GM12878 (cell line): Measurements from ENCODE around the gene KIF11. TPM values are rescaled to one million over a fixed set of nuclear protein-coding genes. Genes with fewer than 3 reads are reported as not detected.

ENCODE experiments used
- E2F4 ChIP-seq: IDR thresholded peaks from 2 replicates; pipeline ENCODE4 v1.6.1; 2012; ENCODE audit warnings: low read depth, low read length, improper control_type of control experiment
- E2F8 ChIP-seq: fragments of 450-650 bp; IDR thresholded peaks from 2 replicates; pipeline ENCODE4 v1.6.1; 2018; ENCODE audit warnings: mild to moderate bottlenecking, low read depth, moderate library complexity; ENCODE audit not compliant: partially characterized antibody
- ETV6 ChIP-seq, 2 experiments: fragments of 450-650 bp in 1 of 2; IDR thresholded peaks in 1 of 2; conservative IDR thresholded peaks in 1 of 2; 2 replicates each; pipeline ENCODE4 v1.6.1; 2014; ENCODE audit warnings: antibody characterized with exemption in 1 of 2, borderline replicate concordance in 1 of 2, low read depth in 1 of 2, mild to moderate bottlenecking in 1 of 2, moderate library complexity in 1 of 2
- MXI1 ChIP-seq: fragments of 150-350 bp; IDR thresholded peaks from 2 replicates; pipeline ENCODE4 v1.6.1; 2011; ENCODE audit warnings: low read depth, mild to moderate bottlenecking, inconsistent platforms, low read length, improper control_type of control experiment
- NFIC ChIP-seq: IDR thresholded peaks from 2 replicates; pipeline ENCODE4 v1.6.1; 2012; ENCODE audit warnings: low read depth, mild to moderate bottlenecking, inconsistent platforms, low read length, moderate library complexity
- TCF7 ChIP-seq: IDR thresholded peaks from 2 replicates; pipeline ENCODE4 v1.6.1; 2014; ENCODE audit warnings: antibody characterized with exemption, borderline replicate concordance
- ZNF24 ChIP-seq: fragments of 450-650 bp; IDR thresholded peaks from 2 replicates; pipeline ENCODE4 v1.6.1; 2017; ENCODE audit warnings: antibody characterized with exemption, mild to moderate bottlenecking
- ZSCAN29 ChIP-seq: fragments of 450-650 bp; IDR thresholded peaks from 2 replicates; pipeline ENCODE4 v1.6.1; 2017; ENCODE audit warnings: mild to moderate bottlenecking, moderate library complexity
- polyA plus RNA-seq, 11 experiments: library from polyadenylated mRNA; depleted of rRNA in 4 of 11; unstranded in 6 of 11; stranded (reverse) in 5 of 11; fragments of >200 nt; fragmentation: Nextera tagmentation in 4 of 11; fragmentation: Illumina TruSeq in 1 of 11; extraction: Ambion mirVana in 4 of 11; extraction: Trizol in 1 of 11; gene quantifications; 1 replicate in 1 of 11; 2 replicates in 10 of 11; pipeline versions ENCODE4 v1.2.1 to v1.2.3, GENCODE V29; 2011 to 2016; ENCODE audit warnings: inconsistent platforms in 2 of 11, missing spikeins in 2 of 11, low read depth in 1 of 11
- total RNA-seq, 4 experiments: library from RNA; depleted of rRNA in 3 of 4; stranded (reverse); fragments of >200 nt in 3 of 4; fragmentation: Illumina TruSeq in 1 of 4; extraction: Trizol in 1 of 4; gene quantifications; 2 replicates each; pipeline versions ENCODE4 v1.2.1 to v1.2.3, GENCODE V29; 2013 to 2021

The KIF11 gene
- total and polyA plus RNA-seq, 10 of the 15 experiments (the other 5 are each of a cell fraction or from before 2014, with no cell fraction given): 14.1 to 79.8 (median 41.9) TPM

GRCh38 chr10:92699193-92699517 is 106.2 kb downstream of the KIF11 start (continued):
- TF ChIP-seq E2F4: no peak
- no peak for TF ChIP-seq TCF7
- no peak for TF ChIP-seq ETV6 (conservative IDR thresholded peaks at IDR 0.05 in 1 of 2, IDR thresholded peaks at IDR 0.05 in 1 of 2; ENCODE audit: borderline replicate concordance in 1 of 2, low read depth in 1 of 2)
- no peak for TF ChIP-seq ZNF24
- no peak for TF ChIP-seq MXI1
- no peak for TF ChIP-seq NFIC
- TF ChIP-seq ZSCAN29: no peak
- TF ChIP-seq E2F8: no peak
